Midbrain (tissue), 1 donor: ENCODE data around the gene XRCC5.
"Not testable (repeated sequence)": the region's sequence is repeated elsewhere in the genome, so short reads cannot be mapped to it uniquely, and the experiment has no call there.

Experiments used
- DNase-seq: peaks from one replicate; lab custom pipeline; 2025; lab: John Stamatoyannopoulos, UW

Gene XRCC5

GRCh38 chr2:216201692-216202306 lies 92.7 kb downstream of the XRCC5 start:
- DNase-seq, result no peak

- DNase-seq, result no peak
These were observed 93.6 kb downstream of the XRCC5 start for GRCh38 chr2:216202626-216203250.

- no peak for DNase-seq
These were observed 96.3 kb downstream of the XRCC5 start for GRCh38 chr2:216205486-216205885.

- DNase-seq, result no peak
These were observed 97.0 kb downstream of the XRCC5 start for GRCh38 chr2:216206041-216206703.

GRCh38 chr2:216206821-216207220 lies 97.7 kb downstream of the XRCC5 start:
- no peak for DNase-seq

GRCh38 chr2:216208661-216209060 lies 99.5 kb downstream of the XRCC5 start:
- DNase-seq, result not testable (repeated sequence)

GRCh38 chr2:216210701-216211540 lies 101.8 kb downstream of the XRCC5 start:
- no peak for DNase-seq

- no peak for DNase-seq
These were observed 102.5 kb downstream of the XRCC5 start for GRCh38 chr2:216211614-216212145.

GRCh38 chr2:216214768-216215167 lies 105.6 kb downstream of the XRCC5 start:
- no peak for DNase-seq

GRCh38 chr2:216215658-216216390 lies 106.7 kb downstream of the XRCC5 start:
- no peak for DNase-seq

GRCh38 chr2:216216951-216217903 lies 108.1 kb downstream of the XRCC5 start:
- DNase-seq, result no peak

GRCh38 chr2:216217904-216218260 lies 108.7 kb downstream of the XRCC5 start:
- no peak for DNase-seq

- no peak for DNase-seq
These were observed 110.7 kb downstream of the XRCC5 start for GRCh38 chr2:216219861-216220260.

- no peak for DNase-seq
These were observed 111.8 kb downstream of the XRCC5 start for GRCh38 chr2:216220976-216221375.

GRCh38 chr2:216221811-216222210 lies 112.7 kb downstream of the XRCC5 start:
- DNase-seq, result no peak

- DNase-seq, result no peak
These were observed 113.7 kb downstream of the XRCC5 start for GRCh38 chr2:216222650-216223352.

GRCh38 chr2:216224388-216224787 lies 115.2 kb downstream of the XRCC5 start:
- no peak for DNase-seq

- no peak for DNase-seq
These were observed 120.2 kb downstream of the XRCC5 start for GRCh38 chr2:216229277-216229914.

GRCh38 chr2:216231867-216232266 lies 122.7 kb downstream of the XRCC5 start:
- DNase-seq, result no peak
